22Rv1 (cell line): ENCODE data around the gene PRRG3.
A peak's percentile ranks its signal among the peaks of the same experiment; 100 is the strongest.

Experiments
- H3K27ac ChIP-seq: fragments of 450-650 bp; 2 replicates; pipeline ENCODE4 v1.5.1; 2017
- CTCF ChIP-seq: fragments of 450-650 bp; IDR thresholded peaks from 2 replicates; pipeline ENCODE4 v1.5.1; 2017; ENCODE audit warnings: mild to moderate bottlenecking
- ZFX ChIP-seq: fragments of 450-650 bp; IDR thresholded peaks from 2 replicates; pipeline ENCODE4 v1.6.1; 2017; ENCODE audit warnings: antibody characterized with exemption, borderline replicate concordance

Gene PRRG3

GRCh38 chrX:151710457-151710856, 15.2 kb downstream of the PRRG3 start:
- TF ChIP-seq ZFX (no peak), CTCF (no peak)
- H3K27ac ChIP-seq, result no peak overlapping the region

- TF ChIP-seq ZFX (no peak), CTCF (no peak)
- no peak overlapping the region for H3K27ac ChIP-seq
Measured at GRCh38 chrX:151711154-151711553, 15.9 kb downstream of the PRRG3 start.

GRCh38 chrX:151711787-151712186, 16.5 kb downstream of the PRRG3 start:
- no peak overlapping the region for H3K27ac ChIP-seq
- TF ChIP-seq ZFX (no peak), CTCF (no peak)

- H3K27ac ChIP-seq, result no peak overlapping the region
- no peak for TF ChIP-seq ZFX
- no peak for TF ChIP-seq CTCF
Measured at GRCh38 chrX:151712253-151712652, 17.0 kb downstream of the PRRG3 start.

DNA sequence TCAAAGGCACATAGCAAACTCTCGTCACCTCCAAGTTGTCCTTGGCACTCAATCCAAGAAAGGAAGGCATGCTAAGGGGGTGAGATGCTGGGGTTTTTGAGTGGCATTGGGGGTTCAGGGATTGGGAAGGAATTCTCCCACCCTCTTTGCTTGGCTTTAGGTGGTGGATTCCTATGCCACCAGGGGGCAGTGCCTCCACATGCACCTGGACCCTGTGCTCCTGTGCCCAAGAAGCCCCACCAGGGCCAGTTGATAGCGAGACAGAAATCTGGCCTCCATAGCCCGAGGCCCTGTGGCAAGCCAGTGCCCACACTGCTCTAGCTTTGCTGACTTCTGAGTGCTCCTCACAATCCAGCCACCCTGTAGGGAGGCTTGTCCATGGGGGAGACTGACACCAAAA, 18.6 kb downstream of the PRRG3 start:
- TF ChIP-seq ZFX (no peak), CTCF (peak; percentile 69)
- H3K27ac ChIP-seq, result no peak overlapping the region

DNA sequence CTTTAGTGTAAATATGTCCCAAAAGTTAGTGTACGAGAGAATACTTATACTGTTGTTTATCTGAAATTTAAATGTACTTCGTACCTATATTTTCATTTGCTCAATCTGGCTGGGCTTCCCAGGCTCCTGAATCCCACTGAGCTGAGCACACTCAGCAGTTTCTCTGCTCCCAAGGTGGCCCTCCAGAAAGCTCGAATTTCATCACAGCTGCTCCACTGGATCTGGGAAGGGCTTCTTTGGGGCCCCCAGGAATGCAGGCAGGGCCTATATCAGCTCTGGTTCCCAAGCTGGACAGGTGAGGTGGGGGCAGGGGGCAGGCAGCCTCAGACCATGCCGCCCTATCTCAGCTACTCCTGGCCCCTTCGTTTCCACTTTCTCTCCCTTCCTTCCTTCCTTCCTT, 19.1 kb downstream of the PRRG3 start:
- H3K27ac ChIP-seq, result no peak overlapping the region
- no peak for TF ChIP-seq CTCF
- TF ChIP-seq ZFX, result no peak

- H3K27ac ChIP-seq, result no peak within 1 kb of the TSS
- no peak for TF ChIP-seq ZFX
- TF ChIP-seq CTCF, result no peak
Measured at GRCh38 chrX:151715752-151716151, 20.5 kb downstream of the PRRG3 start, which contains the start of gene FATE1. TSS of gene FATE1 (plus strand) at chrX:151716035. CDS start at chrX:151716120, 85 bp downstream.
